HEK293 (cell line): ENCODE data around the gene OBSCN.
A peak's percentile ranks its signal among the peaks of the same experiment; 100 is the strongest.

ENCODE experiments used
- BCL11B ChIP-seq: fragments of 450-650 bp; formaldehyde crosslinking; IDR thresholded peaks from 2 replicates; pipeline ENCODE4 v1.5.1; 2016; ENCODE audit warnings: low read depth, missing biosample characterization, missing genetic modification characterization
- EGR2 ChIP-seq: fragments of 450-650 bp; formaldehyde crosslinking; IDR thresholded peaks from 2 replicates; pipeline ENCODE4 v1.5.1; 2016; ENCODE audit warnings: low read depth, missing biosample characterization, missing genetic modification characterization
- FEZF1 ChIP-seq: fragments of 450-650 bp; formaldehyde crosslinking; IDR thresholded peaks from 2 replicates; pipeline ENCODE4 v1.5.1; 2016; ENCODE audit warnings: missing biosample characterization, missing genetic modification characterization
- GLI2 ChIP-seq: fragments of 450-650 bp; formaldehyde crosslinking; IDR thresholded peaks from 2 replicates; pipeline ENCODE4; 2017; ENCODE audit warnings: missing biosample characterization, missing genetic modification characterization, low read depth, borderline replicate concordance
- HOXD13 ChIP-seq: sonication (generic); formaldehyde crosslinking; IDR thresholded peaks from 2 replicates; pipeline ENCODE4 v1.8.0; 2022; ENCODE audit warnings: missing genetic modification reagents, borderline replicate concordance
- KLF9 ChIP-seq: fragments of 450-650 bp; formaldehyde crosslinking; IDR thresholded peaks from 2 replicates; pipeline ENCODE4 v1.5.1; 2016; ENCODE audit warnings: missing biosample characterization, missing genetic modification characterization, low read depth
- OSR2 ChIP-seq: fragments of 450-650 bp; formaldehyde crosslinking; IDR thresholded peaks from 2 replicates; pipeline ENCODE4 v1.5.1; 2016; ENCODE audit warnings: missing biosample characterization, missing genetic modification characterization
- PATZ1 ChIP-seq: fragments of 450-650 bp; formaldehyde crosslinking; IDR thresholded peaks from 2 replicates; pipeline ENCODE4 v1.5.1; 2016; ENCODE audit warnings: missing biosample characterization, missing genetic modification characterization
- ZBTB6 ChIP-seq: fragments of 450-650 bp; formaldehyde crosslinking; IDR thresholded peaks from 2 replicates; pipeline ENCODE4 v1.5.1; 2017; ENCODE audit warnings: missing biosample characterization, missing genetic modification characterization
- ZFHX2 ChIP-seq: fragments of 450-650 bp; formaldehyde crosslinking; conservative IDR thresholded peaks from 2 replicates; pipeline ENCODE4 v1.5.1; 2016; ENCODE audit warnings: missing biosample characterization, missing genetic modification characterization
- ZFP69B ChIP-seq: fragments of 450-650 bp; formaldehyde crosslinking; IDR thresholded peaks from 2 replicates; pipeline ENCODE4 v1.5.1; 2016; ENCODE audit warnings: missing biosample characterization, missing genetic modification characterization
- ZIC2 ChIP-seq: fragments of 450-650 bp; formaldehyde crosslinking; IDR thresholded peaks from 2 replicates; pipeline ENCODE4 v1.5.1; 2016; ENCODE audit warnings: missing biosample characterization, missing genetic modification characterization
- ZNF114 ChIP-seq: fragments of 450-650 bp; formaldehyde crosslinking; IDR thresholded peaks from 2 replicates; pipeline ENCODE4 v1.5.0; 2017; ENCODE audit warnings: missing biosample characterization, missing genetic modification characterization
- ZNF146 ChIP-seq: fragments of 450-650 bp; formaldehyde crosslinking; IDR thresholded peaks from 2 replicates; pipeline ENCODE4 v1.5.1; 2016; ENCODE audit warnings: missing biosample characterization, missing genetic modification characterization
- ZNF157 ChIP-seq: fragments of 450-650 bp; formaldehyde crosslinking; IDR thresholded peaks from 2 replicates; pipeline ENCODE4 v1.5.1; 2016; ENCODE audit warnings: missing biosample characterization, missing genetic modification characterization
- ZNF2 ChIP-seq: fragments of 450-650 bp; formaldehyde crosslinking; IDR thresholded peaks from 2 replicates; pipeline ENCODE4 v1.5.1; 2016; ENCODE audit warnings: missing biosample characterization, missing genetic modification characterization
- ZNF223 ChIP-seq: fragments of 450-650 bp; formaldehyde crosslinking; IDR thresholded peaks from 2 replicates; pipeline ENCODE4 v1.5.1; 2016; ENCODE audit warnings: missing biosample characterization, missing genetic modification characterization
- ZNF24 ChIP-seq: fragments of 450-650 bp; formaldehyde crosslinking; IDR thresholded peaks from 2 replicates; pipeline ENCODE4 v1.5.1; 2016; ENCODE audit warnings: missing biosample characterization, missing genetic modification characterization
- ZNF248 ChIP-seq: fragments of 450-650 bp; formaldehyde crosslinking; IDR thresholded peaks from 2 replicates; pipeline ENCODE4 v1.5.1; 2017; ENCODE audit warnings: missing biosample characterization, missing genetic modification characterization
- ZNF404 ChIP-seq: fragments of 450-650 bp; formaldehyde crosslinking; IDR thresholded peaks from 2 replicates; pipeline ENCODE4 v1.5.1; 2017; ENCODE audit warnings: missing biosample characterization, missing genetic modification characterization
- ZNF426 ChIP-seq: fragments of 450-650 bp; formaldehyde crosslinking; IDR thresholded peaks from 2 replicates; pipeline ENCODE4 v1.5.1; 2017; ENCODE audit warnings: missing biosample characterization, missing genetic modification characterization, mild to moderate bottlenecking, inconsistent platforms, moderate library complexity
- ZNF473 ChIP-seq: fragments of 450-650 bp; formaldehyde crosslinking; IDR thresholded peaks from 2 replicates; pipeline ENCODE4 v1.5.1; 2017; ENCODE audit warnings: missing biosample characterization, missing genetic modification characterization
- ZNF510 ChIP-seq: fragments of 450-650 bp; formaldehyde crosslinking; IDR thresholded peaks from 2 replicates; pipeline ENCODE4 v1.5.1; 2018; ENCODE audit warnings: mild to moderate bottlenecking, missing genetic modification characterization, missing biosample characterization; ENCODE audit not compliant: insufficient replicate concordance
- ZNF529 ChIP-seq: fragments of 450-650 bp; formaldehyde crosslinking; IDR thresholded peaks from 2 replicates; pipeline ENCODE4 v1.5.1; 2017; ENCODE audit warnings: missing genetic modification characterization, missing biosample characterization; ENCODE audit not compliant: insufficient replicate concordance
- ZNF548 ChIP-seq: fragments of 450-650 bp; formaldehyde crosslinking; IDR thresholded peaks from 2 replicates; pipeline ENCODE4 v1.5.1; 2016; ENCODE audit warnings: missing biosample characterization, missing genetic modification characterization
- ZNF580 ChIP-seq: fragments of 450-650 bp; formaldehyde crosslinking; IDR thresholded peaks from 2 replicates; pipeline ENCODE4 v1.5.1; 2016; ENCODE audit warnings: missing biosample characterization, missing genetic modification characterization
- ZNF600 ChIP-seq: fragments of 450-650 bp; formaldehyde crosslinking; IDR thresholded peaks from 2 replicates; pipeline ENCODE4 v1.5.1; 2016; ENCODE audit warnings: missing biosample characterization, missing genetic modification characterization
- ZNF629 ChIP-seq: fragments of 450-650 bp; formaldehyde crosslinking; IDR thresholded peaks from 2 replicates; pipeline ENCODE4 v1.5.1; 2017; ENCODE audit warnings: missing biosample characterization, missing genetic modification characterization
- ZNF639 ChIP-seq: fragments of 450-650 bp; formaldehyde crosslinking; IDR thresholded peaks from 2 replicates; pipeline ENCODE4 v1.5.1; 2016; ENCODE audit warnings: missing biosample characterization, missing genetic modification characterization
- ZNF660 ChIP-seq: fragments of 450-650 bp; IDR thresholded peaks from 2 replicates; pipeline ENCODE4 v1.5.1; 2018; ENCODE audit warnings: missing biosample characterization, mild to moderate bottlenecking, missing genetic modification characterization
- ZNF747 ChIP-seq: fragments of 450-650 bp; formaldehyde crosslinking; IDR thresholded peaks from 2 replicates; pipeline ENCODE4 v1.5.1; 2016; ENCODE audit warnings: missing biosample characterization, missing genetic modification characterization
- ZNF768 ChIP-seq: fragments of 450-650 bp; formaldehyde crosslinking; IDR thresholded peaks from 2 replicates; pipeline ENCODE4 v1.5.1; 2018; ENCODE audit warnings: missing biosample characterization, mild to moderate bottlenecking, missing genetic modification characterization
- ZNF776 ChIP-seq: fragments of 450-650 bp; formaldehyde crosslinking; IDR thresholded peaks from 2 replicates; pipeline ENCODE4 v1.5.0; 2017; ENCODE audit warnings: missing biosample characterization, missing genetic modification characterization, borderline replicate concordance
- ZNF791 ChIP-seq: fragments of 450-650 bp; formaldehyde crosslinking; IDR thresholded peaks from 2 replicates; pipeline ENCODE4 v1.5.1; 2016; ENCODE audit warnings: missing biosample characterization, missing genetic modification characterization
- ZNF792 ChIP-seq: fragments of 450-650 bp; formaldehyde crosslinking; IDR thresholded peaks from 2 replicates; pipeline ENCODE4 v1.5.1; 2016; ENCODE audit warnings: missing biosample characterization, missing genetic modification characterization
- ZNF837 ChIP-seq: fragments of 450-650 bp; formaldehyde crosslinking; IDR thresholded peaks from 2 replicates; pipeline ENCODE4 v1.5.1; 2016; ENCODE audit warnings: missing biosample characterization, missing genetic modification characterization
- ZSCAN16 ChIP-seq: fragments of 450-650 bp; formaldehyde crosslinking; IDR thresholded peaks from 2 replicates; pipeline ENCODE4 v1.5.1; 2016; ENCODE audit warnings: missing biosample characterization, missing genetic modification characterization
- ZSCAN30 ChIP-seq: fragments of 450-650 bp; IDR thresholded peaks from 2 replicates; pipeline ENCODE4 v1.5.1; 2018; ENCODE audit warnings: missing biosample characterization, mild to moderate bottlenecking, missing genetic modification characterization, moderate library complexity
- ZXDB ChIP-seq: fragments of 450-650 bp; formaldehyde crosslinking; IDR thresholded peaks from 2 replicates; pipeline ENCODE4 v1.5.1; 2016; ENCODE audit warnings: missing biosample characterization, missing genetic modification characterization

The OBSCN gene

GRCh38 chr1:228378873-228379460, 171.1 kb downstream of the OBSCN start (continued):
- TF ChIP-seq BCL11B (tag by site-specific recombination) (no peak), ZNF157 (tag by site-specific recombination) (no peak), ZNF473 (tag by site-specific recombination) (no peak), ZNF114 (tag by site-specific recombination) (no peak), ZNF146 (tag by site-specific recombination) (0 out of 2 replicates have a peak, but pooled peaks have one; percentile 3), ZNF837 (tag by site-specific recombination) (no peak), ZNF529 (no peak), EGR2 (tag by site-specific recombination) (no peak), ZNF510 (tag by site-specific recombination) (no peak), FEZF1 (no peak), KLF9 (tag by site-specific recombination) (no peak), ZSCAN16 (tag by site-specific recombination) (no peak), ZNF248 (tag by site-specific recombination) (no peak), ZFHX2 (tag by site-specific recombination) (no peak), ZSCAN30 (no peak), ZNF791 (tag by site-specific recombination) (no peak), ZNF768 (tag by site-specific recombination) (no peak), ZNF660 (tag by site-specific recombination) (no peak), OSR2 (no peak), HOXD13 (CRISPR knock-in tag) (no peak), ZNF2 (tag by site-specific recombination) (no peak; the same call in 1 of the 2 replicates), ZNF629 (tag by site-specific recombination) (0 out of 2 replicates have a peak, but pooled peaks have one; percentile 43), ZXDB (0 out of 2 replicates have a peak, but pooled peaks have one; percentile 45), ZNF580 (no peak), ZNF639 (tag by site-specific recombination) (no peak), GLI2 (tag by site-specific recombination) (no peak), ZNF24 (tag by site-specific recombination) (peak; percentile 64; the same call in 1 of the 2 replicates), ZNF426 (tag by site-specific recombination) (no peak), ZNF776 (tag by site-specific recombination) (no peak), ZFP69B (tag by site-specific recombination) (no peak), ZNF600 (tag by site-specific recombination) (peak; percentile 81), ZNF404 (tag by site-specific recombination) (no peak), ZNF747 (tag by site-specific recombination) (no peak), ZIC2 (tag by site-specific recombination) (no peak; the same call in 1 of the 2 replicates), ZNF548 (no peak), ZBTB6 (no peak), ZNF792 (tag by site-specific recombination) (no peak), PATZ1 (peak; percentile 73), ZNF223 (tag by site-specific recombination) (no peak)
